Heart right ventricle (tissue), 16 donors: Measurements from ENCODE around the gene IGSF9B. TPM values are rescaled to one million over a fixed set of nuclear protein-coding genes. Genes with fewer than 3 reads are reported as not detected.

Experiments used
- ATAC-seq, 8 donors: fragments of 200-7000 bp; cut with Tn5 transposase; one replicate each; pipeline ENCODE4 v1.9.1; 2020; ENCODE audit warnings: mild to moderate bottlenecking in 8 of 8, moderate library complexity in 8 of 8, moderate number of reproducible peaks in 1 of 8
- DNase-seq, 2 donors: peaks; one replicate each; pipeline ENCODE4 v3.0.0-alpha.2; 2020
- H3K27ac ChIP-seq, 10 donors: fragments of 200-600 bp; sonication (generic) in 2 of 10; one replicate each; pipeline versions ENCODE4 v1.5.0 to v1.8.0; 2020 to 2022; ENCODE audit warnings: mild to moderate bottlenecking in 3 of 10
- H3K27me3 ChIP-seq, 7 donors: fragments of 200-600 bp; one replicate each; pipeline ENCODE4 v1.8.0; 2021 to 2022; ENCODE audit warnings: mild to moderate bottlenecking in 2 of 7
- H3K36me3 ChIP-seq, 9 donors: fragments of 200-600 bp; sonication (generic) in 1 of 9; one replicate each; pipeline versions ENCODE4 v1.5.0 to v1.8.0; 2020 to 2022; ENCODE audit warnings: mild to moderate bottlenecking in 2 of 9
- H3K4me1 ChIP-seq, 9 donors: fragments of 200-600 bp; sonication (generic) in 1 of 9; one replicate each; pipeline versions ENCODE4 v1.5.0 to v1.8.0; 2020 to 2022; ENCODE audit warnings: mild to moderate bottlenecking in 4 of 9
- H3K4me3 ChIP-seq, 10 donors: fragments of 200-600 bp; sonication (generic) in 2 of 10; one replicate each; pipeline versions ENCODE4 v1.5.0 to v1.8.0; 2020 to 2022; ENCODE audit warnings: mild to moderate bottlenecking in 7 of 10, moderate library complexity in 2 of 10
- H3K9me3 ChIP-seq, 11 donors: fragments of 200-600 bp in 10 of 11; sonication (generic) in 2 of 11; one replicate each; pipeline versions ENCODE4 v1.5.0 to v1.8.0; 2013 to 2022; ENCODE audit warnings: mild to moderate bottlenecking in 2 of 11, control low read depth in 1 of 11, moderate library complexity in 1 of 11
- WGBS, 2 donors: extraction: QIAGEN DNeasy Blood & Tissue Kit; methylation state at CpG; one replicate each; pipeline ENCODE4 v1.1.7; 2013; ENCODE audit warnings: inconsistent platforms in 1 of 2; 5-methylcytosine and 5-hydroxymethylcytosine counted together
- intact Hi-C, 10 donors: fragments of 100-400 bp; cut with DNase I; formaldehyde crosslinking; loops; one replicate each; pipeline versions ENCODE4 v1.11.1 to v1.14.2; 2022
- polyA plus RNA-seq, 2 donors: library from polyadenylated mRNA; stranded (reverse); fragments of 200-250 nt; gene quantifications; one replicate each; pipeline ENCODE4 v1.2.3, GENCODE V29; 2013
- total RNA-seq, 10 donors: library from RNA; stranded (reverse); fragmentation: NEBNext Ultra II Directional in 3 of 10; extraction: Animal tissue kit (Norgen Biotek cat#: 25700) in 3 of 10; gene quantifications; one replicate each; pipeline versions ENCODE4 v1.2.1 to v1.2.4, GENCODE V29; 2021 to 2023
- TF ChIP-seq, protein P1 (sequence below), 9 donors: fragments of 200-600 bp; sonication (generic) in 2 of 9; IDR thresholded peaks; one replicate each; pipeline versions ENCODE4 v1.5.0 to v1.8.0; 2021 to 2022; ENCODE audit warnings: antibody characterized with exemption in 9 of 9, mild to moderate bottlenecking in 5 of 9, moderate library complexity in 1 of 9
- donor health status: Arrhythmogenic right ventricular cardiomyopathy.
- donor health status: ischemic (EF 13 %, LVEDD 7.1; RV severe dilation, severe dysfunction).
- donor health status: healthy with polysubstance abuse.
- donor health status: DM: no; HTN: yes; CAD: no.
- donor health status: DM: no; HTN: no; CAD: no.
- donor health status: ischemic (EF 25% LVEDD 6.9; RV normal size, moderate dysfunction).
- donor health status: ischemic (EF 25% LVEDD 5.7; RV mildly dilated, moderate dysfunction).
- donor health status: healthy.
- donor health status: DM: yes; HTN: yes; CAD: no.
- donor health status: Ischemic cardiomyopathy.
- donor health status: ischemic (EF 35%, LVEDD 5.7; RV mildly dilated, moderate dysfunction).
- donor health status: nonischemic (EF 11% LVEDD 7.7; RV severe dilation, severe dysfunction).
- donor health status: DM: yes; HTN: yes; CAD: no.
- donor health status: PGD.
- donor health status: ischemic (EF 29% LVEDD 5.4; RV normal size, mild dysfunction).
- donor health status: nonischemic (EF 23%, LVEDD 6.1; RV moderate dilation, normal function).

IGSF9B gene
- total and polyA plus RNA-seq, 12 donors: 6.7 to 72.3 (median 49.6) TPM

DNA sequence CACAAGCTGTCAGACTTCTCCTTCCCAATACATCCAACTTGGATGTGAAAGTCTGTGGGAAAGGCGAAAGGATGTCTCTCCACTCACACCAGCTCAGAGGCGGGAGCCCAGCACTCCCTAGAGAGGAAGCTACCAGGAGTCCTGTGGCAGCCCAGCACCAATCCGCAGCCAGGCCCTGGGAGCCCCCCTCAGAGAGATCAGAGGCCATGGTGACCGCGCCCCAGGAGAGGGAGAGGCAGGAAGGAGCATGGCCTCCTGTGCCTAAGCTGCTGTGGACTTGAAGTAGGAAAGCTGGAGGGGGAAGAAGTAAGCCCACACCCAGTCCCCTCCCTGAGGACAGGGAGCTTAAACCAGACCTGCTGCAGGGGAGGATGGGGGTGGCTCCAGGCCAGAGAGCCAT lies 24.4 kb upstream of the IGSF9B start:
- DNase-seq (peak; percentile 50 to 72), ATAC-seq (peak; percentile 57 to 94 (median 89))
- intact Hi-C loops: no loop called here
- Histone ChIP-seq H3K36me3 (no peaks in the 10 kb centered on the region), H3K27ac (peak overlapping the region in 7 of 10 donors; percentile 20 to 81 (median 70)), H3K9me3 (no peaks in the 10 kb centered on the region), H3K4me3 (no peak overlapping the region), H3K27me3 (peaks cover 0 to 2% (median 0%) of the 10 kb centered on the region in 7 donors), H3K4me1 (peaks cover 0 to 21% (median 11%) of the 10 kb centered on the region in 9 donors)
- TF ChIP-seq, protein P1, sequence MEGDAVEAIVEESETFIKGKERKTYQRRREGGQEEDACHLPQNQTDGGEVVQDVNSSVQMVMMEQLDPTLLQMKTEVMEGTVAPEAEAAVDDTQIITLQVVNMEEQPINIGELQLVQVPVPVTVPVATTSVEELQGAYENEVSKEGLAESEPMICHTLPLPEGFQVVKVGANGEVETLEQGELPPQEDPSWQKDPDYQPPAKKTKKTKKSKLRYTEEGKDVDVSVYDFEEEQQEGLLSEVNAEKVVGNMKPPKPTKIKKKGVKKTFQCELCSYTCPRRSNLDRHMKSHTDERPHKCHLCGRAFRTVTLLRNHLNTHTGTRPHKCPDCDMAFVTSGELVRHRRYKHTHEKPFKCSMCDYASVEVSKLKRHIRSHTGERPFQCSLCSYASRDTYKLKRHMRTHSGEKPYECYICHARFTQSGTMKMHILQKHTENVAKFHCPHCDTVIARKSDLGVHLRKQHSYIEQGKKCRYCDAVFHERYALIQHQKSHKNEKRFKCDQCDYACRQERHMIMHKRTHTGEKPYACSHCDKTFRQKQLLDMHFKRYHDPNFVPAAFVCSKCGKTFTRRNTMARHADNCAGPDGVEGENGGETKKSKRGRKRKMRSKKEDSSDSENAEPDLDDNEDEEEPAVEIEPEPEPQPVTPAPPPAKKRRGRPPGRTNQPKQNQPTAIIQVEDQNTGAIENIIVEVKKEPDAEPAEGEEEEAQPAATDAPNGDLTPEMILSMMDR (IDR thresholded peaks at IDR 0.05): no peak
- WGBS, 2 donors: 50 to 54% methylated on average over 5 of the region's 5 CpGs

DNA sequence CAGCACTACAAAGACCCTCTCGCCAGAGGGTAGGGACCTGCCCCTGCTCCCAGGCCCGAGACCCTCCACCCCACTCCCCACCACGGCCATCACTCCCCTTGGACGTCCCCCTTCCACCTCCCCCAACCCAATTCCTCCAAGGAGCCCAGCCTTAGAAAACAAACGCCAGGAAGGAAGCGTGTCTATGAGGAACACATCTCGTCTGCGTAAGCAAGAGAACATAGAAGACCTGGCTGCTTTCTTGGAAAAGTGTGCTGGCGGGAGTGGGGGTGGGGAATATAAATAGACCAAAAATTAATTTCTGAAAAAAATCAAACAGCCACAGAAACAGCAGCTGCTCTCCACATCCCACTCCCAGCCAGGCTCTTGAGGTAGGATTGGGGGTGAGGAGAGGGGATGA lies 23.9 kb upstream of the IGSF9B start:
- 50 to 64% methylated on average over 9 of the region's 9 CpGs for WGBS, 2 donors
- Histone ChIP-seq H3K9me3 (no peaks in the 10 kb centered on the region), H3K36me3 (no peaks in the 10 kb centered on the region), H3K27me3 (peaks cover 0 to 6% (median 0%) of the 10 kb centered on the region in 7 donors), H3K4me3 (no peak overlapping the region), H3K27ac (peak overlapping the region in 7 of 10 donors; percentile 20 to 81 (median 70)), H3K4me1 (peaks cover 0 to 21% (median 11%) of the 10 kb centered on the region in 9 donors)
- DNase-seq (peak in 1 of 2 donors; percentile 16), ATAC-seq (peak in 5 of 8 donors; percentile 11 to 76 (median 53))
- TF ChIP-seq, protein P1 (IDR thresholded peaks at IDR 0.05): no peak
- intact Hi-C loops: no loop called here

DNA sequence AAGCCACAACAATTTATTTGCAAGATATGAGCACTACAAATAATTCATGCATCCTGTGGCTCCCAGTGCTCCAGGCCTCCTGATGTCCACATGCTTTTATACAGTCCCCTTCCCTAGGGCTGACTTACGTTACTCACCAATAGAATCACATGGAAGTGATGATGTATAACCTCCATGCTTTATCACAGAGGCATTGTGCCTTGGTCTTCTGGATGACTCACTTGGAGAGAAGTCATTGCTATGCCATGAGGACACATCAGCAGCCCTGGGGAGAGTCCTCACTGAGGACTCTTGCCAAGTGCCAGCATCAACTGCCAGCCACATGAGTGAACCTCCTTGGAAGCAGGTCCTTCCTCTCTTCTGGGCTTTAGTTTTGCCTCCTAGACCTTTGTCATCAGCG lies 22.0 kb upstream of the IGSF9B start:
- ATAC-seq: no peak
- 86 to 88% methylated on average over 2 of the region's 2 CpGs for WGBS, 2 donors
- TF ChIP-seq, protein P1 (IDR thresholded peaks at IDR 0.05): no peak
- Histone ChIP-seq H3K36me3 (no peaks in the 10 kb centered on the region), H3K4me1 (peaks cover 0 to 21% (median 11%) of the 10 kb centered on the region in 9 donors), H3K4me3 (no peak overlapping the region), H3K9me3 (no peaks in the 10 kb centered on the region), H3K27ac (no peak overlapping the region), H3K27me3 (peaks cover 0 to 14% (median 0%) of the 10 kb centered on the region in 7 donors)
- DNase-seq: no peak
- intact Hi-C loops: no loop called here

DNA sequence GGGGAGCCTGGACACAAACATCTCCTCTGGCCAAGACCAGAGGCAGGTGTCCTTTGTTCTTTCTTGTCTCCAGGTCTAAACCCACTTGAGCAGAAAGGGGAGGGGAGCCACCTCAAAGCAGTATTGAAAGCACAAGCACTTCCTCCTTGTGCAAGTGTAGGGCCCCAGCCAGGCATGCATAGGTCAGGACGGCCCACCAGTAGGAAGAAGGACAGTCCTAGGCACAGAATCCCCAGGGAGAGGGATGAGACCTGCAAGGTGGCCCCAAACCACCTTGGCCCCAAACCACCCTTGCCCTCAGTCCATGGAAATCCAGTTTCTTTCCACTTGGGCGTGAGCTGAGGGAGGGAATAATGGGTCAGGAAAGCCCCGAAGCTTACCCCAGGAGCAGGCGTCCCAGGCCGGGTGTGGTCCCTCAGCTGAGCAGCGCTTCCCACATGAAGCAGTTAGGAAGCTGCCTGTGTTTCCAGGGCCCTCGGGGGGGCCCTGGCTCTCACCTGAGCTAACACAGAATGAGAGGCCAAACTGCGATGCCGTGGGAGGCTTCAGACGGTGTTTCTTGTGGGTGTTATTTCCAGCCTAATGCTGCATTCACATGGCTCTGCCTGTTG lies 20.4 kb upstream of the IGSF9B start:
- Histone ChIP-seq H3K9me3 (no peaks in the 10 kb centered on the region), H3K27me3 (peaks cover 0 to 14% (median 0%) of the 10 kb centered on the region in 7 donors), H3K4me1 (peaks cover 0 to 21% (median 11%) of the 10 kb centered on the region in 9 donors), H3K4me3 (no peak overlapping the region), H3K27ac (no peak overlapping the region), H3K36me3 (no peaks in the 10 kb centered on the region)
- DNase-seq (no peak), ATAC-seq (no peak)
- intact Hi-C loops: no loop called here
- WGBS, 2 donors: 73 to 76% methylated on average over 10 of the region's 10 CpGs
- TF ChIP-seq, protein P1 (IDR thresholded peaks at IDR 0.05): no peak
